HCT116 (cell line): ENCODE results near the gene PLCB1.

ENCODE experiments used
- ATF3 ChIP-seq: IDR thresholded peaks from 2 replicates; pipeline ENCODE4 v1.6.1; 2012
- CBX3 ChIP-seq: IDR thresholded peaks from 2 replicates; pipeline ENCODE4 v1.6.1; 2012; ENCODE audit warnings: low read depth
- CEBPB ChIP-seq: IDR thresholded peaks from 2 replicates; pipeline ENCODE4 v1.6.1; 2012; ENCODE audit warnings: low read depth
- CTCF ChIP-seq, 3 experiments: fragments of 200-600 bp in 1 of 3; sonication (generic) in 1 of 3; IDR thresholded peaks in 2 of 3; conservative IDR thresholded peaks in 1 of 3; 2 replicates each; pipeline ENCODE4 v1.5.1; 2012 to 2017; ENCODE audit warnings: low read depth in 2 of 3, low read length in 2 of 3, antibody characterized with exemption in 1 of 3, borderline replicate concordance in 1 of 3, control low read depth in 1 of 3, mild to moderate bottlenecking in 1 of 3, mixed read lengths in 1 of 3, mixed run types in 1 of 3, moderate library complexity in 1 of 3; ENCODE audit not compliant: insufficient read depth in 1 of 3
- EZH2 ChIP-seq: fragments of 200-600 bp; sonication (generic); IDR thresholded peaks from 2 replicates; pipeline ENCODE4 v1.6.1; 2017; ENCODE audit warnings: antibody characterized with exemption, mixed run types
- MAX ChIP-seq: IDR thresholded peaks from 2 replicates; pipeline ENCODE4 v1.6.1; 2012
- POLR2A ChIP-seq: IDR thresholded peaks from 2 replicates; pipeline ENCODE4 v1.7.0; 2011; ENCODE audit warnings: borderline replicate concordance; ENCODE audit not compliant: insufficient read depth, insufficient read length; ENCODE audit errors: extremely low read depth
- RAD21 ChIP-seq: IDR thresholded peaks from 2 replicates; pipeline ENCODE4 v1.6.1; 2012; ENCODE audit warnings: low read depth, mild to moderate bottlenecking
- TCF7L2 ChIP-seq: IDR thresholded peaks from 2 replicates; pipeline ENCODE4 v1.7.0; 2011; ENCODE audit warnings: borderline replicate concordance, inconsistent platforms; ENCODE audit not compliant: insufficient read depth, insufficient read length; ENCODE audit errors: extremely low read depth

- no peak for TF ChIP-seq CTCF (IDR thresholded peaks at IDR 0.05 in 2 of 3, conservative IDR thresholded peaks at IDR 0.05 in 1 of 3; ENCODE audit: borderline replicate concordance in 1 of 3, insufficient read depth in 1 of 3, low read depth in 2 of 3, low read length in 2 of 3)
- TF ChIP-seq MAX: no peak
- TF ChIP-seq POLR2A: no peak
- no peak for TF ChIP-seq EZH2
- TF ChIP-seq CBX3: no peak
- no peak for TF ChIP-seq CEBPB
- TF ChIP-seq ATF3: no peak
- no peak for TF ChIP-seq RAD21
- no peak for TF ChIP-seq TCF7L2
Measured at GRCh38 chr20:8242066-8242465, 110.0 kb downstream of the PLCB1 start.
